D721Med (cell line): Measurements from ENCODE around the gene RASGRP1.

ENCODE experiments used
- DNase-seq: peaks from one replicate; pipeline ENCODE4 v3.0.0; 2011; ENCODE audit warnings: low spot score; ENCODE audit not compliant: insufficient read length
- FAIRE-seq: peaks from 2 replicates; lab custom pipeline; 2011; peaks lifted over from hg19 to GRCh38; lab: Jason Lieb, UNC
- TF ChIP-seq, protein P1 (sequence below): IDR thresholded peaks from 2 replicates; pipeline ENCODE4 v1.5.1; 2012; ENCODE audit warnings: mild to moderate bottlenecking, control low read depth; ENCODE audit not compliant: insufficient read depth; ENCODE audit errors: missing control alignments

RASGRP1 gene

DNA sequence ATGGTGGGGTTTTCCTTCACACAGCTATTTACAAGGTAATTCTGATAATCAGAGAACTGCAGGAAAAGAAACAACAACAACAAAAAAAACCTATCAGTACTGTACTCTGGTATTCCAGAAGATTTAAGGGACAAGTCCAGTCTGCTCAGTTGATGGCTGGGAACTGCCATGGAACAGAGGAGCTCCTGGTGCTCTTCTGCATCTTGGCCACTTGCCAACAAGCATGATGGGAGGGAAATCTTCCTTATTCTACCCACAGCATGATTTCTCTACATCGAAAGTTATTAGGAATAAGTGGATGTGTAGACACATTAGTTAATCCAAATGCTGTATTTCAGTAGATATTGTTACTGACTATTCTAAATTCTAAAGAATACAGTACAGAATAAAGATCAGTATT lies 51.7 kb downstream of the RASGRP1 start:
- DNase-seq: no peak
- FAIRE-seq: no peak

DNA sequence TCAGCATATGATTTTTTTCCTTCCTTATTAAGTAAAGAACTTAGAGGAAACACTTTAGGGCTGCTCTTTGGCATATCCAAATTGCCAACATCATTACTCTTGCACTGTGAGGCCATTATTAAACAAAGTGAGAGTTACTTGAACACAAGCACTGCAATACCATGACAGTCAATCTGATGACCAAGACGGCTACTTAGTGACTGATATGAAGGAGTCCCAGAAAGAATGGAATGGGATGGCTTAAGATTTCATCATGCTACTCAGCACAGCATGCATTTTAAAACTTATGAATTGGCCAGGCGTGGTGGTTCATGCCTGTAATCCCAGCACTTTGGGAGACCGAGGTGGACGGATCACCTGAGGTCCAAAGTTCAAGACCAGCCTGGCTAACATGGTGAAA lies 55.5 kb downstream of the RASGRP1 start:
- FAIRE-seq (no peak), DNase-seq (no peak)
- TF ChIP-seq, protein P1, sequence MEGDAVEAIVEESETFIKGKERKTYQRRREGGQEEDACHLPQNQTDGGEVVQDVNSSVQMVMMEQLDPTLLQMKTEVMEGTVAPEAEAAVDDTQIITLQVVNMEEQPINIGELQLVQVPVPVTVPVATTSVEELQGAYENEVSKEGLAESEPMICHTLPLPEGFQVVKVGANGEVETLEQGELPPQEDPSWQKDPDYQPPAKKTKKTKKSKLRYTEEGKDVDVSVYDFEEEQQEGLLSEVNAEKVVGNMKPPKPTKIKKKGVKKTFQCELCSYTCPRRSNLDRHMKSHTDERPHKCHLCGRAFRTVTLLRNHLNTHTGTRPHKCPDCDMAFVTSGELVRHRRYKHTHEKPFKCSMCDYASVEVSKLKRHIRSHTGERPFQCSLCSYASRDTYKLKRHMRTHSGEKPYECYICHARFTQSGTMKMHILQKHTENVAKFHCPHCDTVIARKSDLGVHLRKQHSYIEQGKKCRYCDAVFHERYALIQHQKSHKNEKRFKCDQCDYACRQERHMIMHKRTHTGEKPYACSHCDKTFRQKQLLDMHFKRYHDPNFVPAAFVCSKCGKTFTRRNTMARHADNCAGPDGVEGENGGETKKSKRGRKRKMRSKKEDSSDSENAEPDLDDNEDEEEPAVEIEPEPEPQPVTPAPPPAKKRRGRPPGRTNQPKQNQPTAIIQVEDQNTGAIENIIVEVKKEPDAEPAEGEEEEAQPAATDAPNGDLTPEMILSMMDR: no peak

More for the DNA sequence above, 51.7 kb downstream of the RASGRP1 start:
- TF ChIP-seq, protein P1: no peak

DNA sequence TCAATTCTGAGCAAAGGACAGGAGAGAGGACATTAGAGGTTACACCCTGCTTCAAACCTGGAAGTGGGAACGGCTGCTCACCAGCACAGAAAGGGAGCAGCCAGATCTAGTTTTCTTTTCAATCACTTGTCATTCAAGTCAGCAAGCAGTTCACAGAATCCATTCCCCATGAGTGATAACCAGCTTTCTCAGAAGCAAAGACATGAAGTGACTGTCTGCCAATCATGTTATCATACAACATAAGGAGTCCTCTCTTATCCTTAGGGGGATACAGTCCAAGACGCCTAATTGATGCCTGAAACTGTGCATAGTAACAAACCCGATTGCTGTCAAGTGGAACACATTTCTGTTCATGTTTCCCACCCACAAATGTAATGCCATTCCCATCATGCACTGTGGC lies 56.0 kb downstream of the RASGRP1 start:
- DNase-seq: no peak
- FAIRE-seq: no peak
- TF ChIP-seq, protein P1: no peak

DNA sequence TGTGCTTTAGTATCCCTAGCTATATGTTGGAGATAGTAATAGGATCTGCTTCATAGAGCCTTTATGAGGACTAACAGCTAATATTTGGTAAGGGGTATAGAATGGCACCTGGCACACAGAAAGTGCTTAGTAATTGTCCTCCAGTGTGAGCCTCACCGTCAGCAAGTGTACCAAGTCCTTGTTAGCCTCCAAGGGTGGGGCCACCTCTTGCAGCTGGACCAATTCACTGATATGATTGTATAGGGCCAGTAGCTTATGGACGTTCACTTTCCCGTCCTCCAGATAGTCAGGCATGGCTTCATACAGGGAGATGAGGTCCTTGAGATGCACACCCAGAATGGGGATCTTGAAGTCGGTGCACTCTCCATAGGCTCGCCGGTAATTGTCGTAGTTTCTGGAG lies 57.0 kb downstream of the RASGRP1 start:
- FAIRE-seq (no peak), DNase-seq (no peak)
- TF ChIP-seq, protein P1: no peak

DNA sequence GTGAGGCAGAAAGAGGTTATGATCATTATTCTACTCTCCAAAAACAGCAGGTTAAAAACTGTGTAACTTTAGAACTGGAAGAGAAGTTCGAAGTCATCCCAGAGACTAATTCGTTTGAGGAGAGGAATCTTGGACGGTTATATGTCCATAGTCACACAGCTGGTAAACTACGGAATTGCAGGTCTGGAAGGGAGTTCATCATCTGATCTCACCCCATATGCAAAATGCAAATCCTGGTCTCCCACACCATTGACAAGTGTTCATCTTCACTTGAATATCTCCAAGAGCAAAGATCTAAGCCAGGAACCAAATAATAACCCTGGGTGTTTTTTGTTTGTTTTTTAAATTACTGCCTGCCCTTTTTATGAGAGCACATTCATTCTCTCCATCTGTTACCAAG lies 57.6 kb downstream of the RASGRP1 start:
- FAIRE-seq (no peak), DNase-seq (no peak)
- TF ChIP-seq, protein P1: no peak

DNA sequence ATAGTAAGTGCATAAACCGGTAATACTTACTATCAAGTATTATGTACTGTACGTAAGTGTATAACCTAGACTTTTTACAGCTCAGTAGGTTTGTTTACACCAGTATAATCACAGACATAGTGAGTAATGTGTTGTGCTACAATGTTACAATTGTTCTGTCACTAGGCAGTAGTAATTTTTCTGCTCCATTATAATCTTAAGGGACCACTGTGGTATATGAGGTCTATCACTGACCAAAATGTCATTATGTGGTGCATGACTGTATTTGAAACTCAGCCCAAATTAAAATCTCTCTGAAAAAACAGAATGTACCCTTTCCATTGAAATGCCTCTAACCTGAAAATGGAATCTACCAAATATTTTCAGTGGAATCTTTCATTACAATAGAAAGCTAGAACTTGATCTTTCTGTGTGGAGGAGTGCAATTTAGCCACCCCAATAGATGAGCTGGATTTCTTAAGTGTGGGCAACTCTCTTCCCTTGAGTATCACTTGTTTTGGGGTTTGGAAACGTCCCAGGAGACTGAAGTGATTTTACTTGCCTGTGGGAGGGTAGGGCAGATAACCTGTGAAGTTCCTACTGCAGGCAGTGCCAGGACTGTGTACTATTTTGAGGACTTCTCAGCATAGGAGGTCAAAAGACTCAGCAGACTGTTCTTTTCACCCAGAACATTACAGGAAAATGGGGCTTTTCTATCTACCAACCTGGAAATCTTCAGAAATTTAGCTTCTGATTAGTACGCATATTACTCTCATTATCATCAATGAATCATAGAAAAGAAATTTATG lies 59.7 kb downstream of the RASGRP1 start:
- TF ChIP-seq, protein P1: no peak
- no peak for DNase-seq
- FAIRE-seq: no peak

DNA sequence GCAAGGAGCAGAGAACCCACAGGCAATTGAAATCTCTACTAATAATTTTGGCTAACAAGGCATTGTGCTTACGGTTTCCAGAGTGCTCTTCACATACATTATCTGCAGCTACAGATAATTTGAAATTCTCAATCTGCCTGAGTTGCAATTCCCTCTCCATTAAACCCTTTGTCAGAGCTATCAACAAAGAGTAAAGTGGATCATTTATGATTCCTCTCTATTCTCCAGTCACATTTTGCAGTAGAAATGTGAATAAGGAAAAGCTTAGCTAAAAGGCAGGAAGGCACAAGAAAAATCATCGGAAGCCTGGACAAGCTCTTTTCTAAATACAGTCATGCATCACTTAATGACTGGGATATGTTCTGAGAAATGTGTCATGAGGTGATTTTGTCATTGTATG lies 61.1 kb downstream of the RASGRP1 start:
- TF ChIP-seq, protein P1: no peak
- no peak for DNase-seq
- no peak for FAIRE-seq
